Measurements from ENCODE around the gene NOPCHAP1.

NOPCHAP1 gene

DNA sequence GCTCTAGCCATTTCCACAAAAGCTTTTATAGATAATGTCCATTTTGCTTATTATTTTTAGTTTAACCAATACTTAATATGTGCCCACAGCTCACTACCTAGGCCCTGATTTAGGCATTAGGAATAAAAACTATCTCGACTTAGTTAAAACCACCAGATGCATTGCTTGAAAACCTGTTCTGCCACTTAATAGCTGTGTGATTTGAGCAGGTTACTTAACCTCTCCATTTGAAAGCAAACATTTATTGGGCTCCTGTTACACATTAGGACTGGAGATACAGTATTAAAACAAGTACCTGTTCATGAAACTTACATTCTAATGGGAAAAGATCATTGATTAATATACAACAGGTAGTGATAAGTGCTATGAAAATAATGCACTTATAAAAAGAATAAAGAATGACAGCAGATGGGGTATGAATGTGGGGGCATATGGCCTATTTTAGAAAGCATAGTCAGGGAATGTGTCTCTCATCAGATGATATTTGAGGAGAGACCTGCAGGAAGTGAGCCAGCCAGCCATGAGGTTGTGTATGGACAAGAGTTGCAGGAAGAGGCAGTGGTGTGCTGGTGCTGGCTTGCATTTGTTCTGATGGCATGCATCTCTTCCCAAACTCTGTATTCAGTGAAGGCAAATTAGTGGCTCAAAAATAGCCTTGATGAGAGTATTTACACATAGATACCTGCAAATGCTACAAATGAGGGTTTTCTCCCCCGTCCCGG lies 34.3 kb downstream of the NOPCHAP1 start:
- no peak for DNase-seq (ENCODE audit: low read depth in 2 of 2)

DNA sequence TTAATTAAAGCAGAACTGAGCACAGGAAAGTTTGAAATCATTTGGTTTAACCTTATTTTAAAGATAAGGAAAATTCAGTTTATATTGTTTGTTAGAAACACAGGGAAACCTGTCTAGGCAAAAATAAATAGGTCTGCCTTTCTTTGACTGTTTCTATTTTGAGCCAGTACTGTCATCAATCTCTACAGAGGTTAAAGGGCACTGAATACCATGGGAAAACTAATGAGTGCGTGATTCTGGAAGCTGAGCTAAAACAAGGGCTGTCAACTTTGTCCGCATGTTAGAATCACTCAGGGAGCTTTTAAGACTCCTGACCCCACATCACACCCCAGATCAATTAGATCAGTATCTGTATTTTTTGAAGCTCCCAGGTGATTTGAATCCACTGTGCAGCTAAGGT lies 38.8 kb downstream of the NOPCHAP1 start:
- no peak for DNase-seq (ENCODE audit: low read depth in 2 of 2)

DNA sequence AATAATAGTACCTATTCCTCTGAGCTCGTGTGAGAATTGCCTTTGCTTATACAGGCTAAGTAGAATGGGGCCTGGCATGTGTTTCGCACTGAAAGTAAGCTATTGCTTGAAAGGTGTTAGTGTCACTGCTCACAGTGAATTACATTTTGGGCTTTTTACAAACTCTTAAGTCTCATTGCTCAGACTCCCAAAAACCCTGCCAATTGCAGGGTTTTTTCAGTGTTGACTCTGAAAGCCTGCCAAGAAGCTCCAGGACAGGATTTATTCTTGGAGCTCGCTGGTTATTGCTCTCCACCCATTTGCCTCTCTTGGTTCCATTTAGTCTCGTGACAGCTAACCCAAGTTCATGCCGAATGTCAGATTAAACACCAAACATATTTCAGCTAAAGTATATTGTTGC lies 39.8 kb downstream of the NOPCHAP1 start:
- DNase-seq (ENCODE audit: low read depth in 2 of 2): no peak

DNA sequence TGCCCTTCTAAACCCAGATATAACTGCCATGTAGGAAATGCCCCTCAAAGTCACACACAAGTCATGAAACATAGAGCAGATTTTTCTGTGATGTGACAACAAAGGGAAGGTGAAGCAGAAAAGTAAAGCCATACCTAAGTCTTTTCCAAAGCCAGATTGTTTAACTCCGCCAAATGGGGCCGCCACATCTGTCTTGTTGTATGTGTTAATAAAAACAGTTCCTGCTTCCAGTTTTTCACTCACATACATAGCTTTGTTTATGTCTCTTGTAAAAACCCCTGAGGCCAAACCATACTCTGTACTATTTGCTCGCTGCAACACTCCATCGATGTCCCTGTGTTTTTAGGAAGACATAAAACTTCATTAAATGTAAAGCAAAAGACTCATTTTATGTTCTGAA lies 40.3 kb downstream of the NOPCHAP1 start:
- no peak for DNase-seq (ENCODE audit: low read depth in 2 of 2)

DNA sequence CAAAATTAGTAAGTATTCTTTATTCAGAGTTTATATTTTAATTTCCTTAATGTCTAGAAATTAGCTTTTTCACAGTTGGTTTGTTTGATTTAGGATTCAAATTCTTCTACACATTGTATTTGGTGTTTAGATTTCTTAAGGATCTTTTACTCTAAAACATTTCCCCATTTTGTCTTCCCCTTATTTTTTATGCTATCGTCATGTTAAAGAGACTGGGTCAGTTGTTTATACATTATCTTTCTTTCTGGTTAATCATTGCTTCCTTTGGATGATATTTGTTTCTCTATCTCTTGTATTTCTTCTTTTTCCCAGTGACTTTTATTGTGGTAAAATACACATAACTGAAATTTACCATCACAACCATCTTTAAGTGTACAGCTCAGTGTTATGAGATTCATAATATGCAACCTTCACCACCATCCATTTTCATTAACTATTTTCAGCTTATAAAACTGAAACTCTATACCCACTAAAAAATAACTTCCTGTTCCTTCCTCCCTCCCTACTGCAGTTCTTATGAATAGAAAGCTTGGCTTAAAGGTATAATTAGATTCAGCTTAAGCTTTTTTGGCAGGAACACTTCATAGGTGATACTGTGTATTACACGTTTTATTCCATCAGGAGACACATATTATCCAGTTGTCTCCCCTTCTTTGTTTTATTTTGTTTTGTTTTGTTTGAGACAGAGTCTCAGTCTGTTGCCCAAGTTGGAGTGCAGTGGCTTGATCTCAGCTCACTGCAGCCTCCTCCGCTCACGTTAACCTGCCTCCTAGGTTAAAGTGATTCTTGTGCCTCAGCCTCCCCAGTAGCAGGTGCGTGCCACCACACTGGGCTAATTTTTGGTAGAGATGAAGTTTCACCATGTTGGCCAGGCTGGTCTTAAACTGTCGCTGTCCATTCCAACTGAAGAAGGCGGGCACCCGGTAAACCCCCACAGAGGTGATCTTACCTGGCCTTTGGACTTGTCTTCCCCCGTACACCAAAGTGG lies 45.0 kb downstream of the NOPCHAP1 start:
- no peak for DNase-seq (ENCODE audit: low read depth in 2 of 2)

DNA sequence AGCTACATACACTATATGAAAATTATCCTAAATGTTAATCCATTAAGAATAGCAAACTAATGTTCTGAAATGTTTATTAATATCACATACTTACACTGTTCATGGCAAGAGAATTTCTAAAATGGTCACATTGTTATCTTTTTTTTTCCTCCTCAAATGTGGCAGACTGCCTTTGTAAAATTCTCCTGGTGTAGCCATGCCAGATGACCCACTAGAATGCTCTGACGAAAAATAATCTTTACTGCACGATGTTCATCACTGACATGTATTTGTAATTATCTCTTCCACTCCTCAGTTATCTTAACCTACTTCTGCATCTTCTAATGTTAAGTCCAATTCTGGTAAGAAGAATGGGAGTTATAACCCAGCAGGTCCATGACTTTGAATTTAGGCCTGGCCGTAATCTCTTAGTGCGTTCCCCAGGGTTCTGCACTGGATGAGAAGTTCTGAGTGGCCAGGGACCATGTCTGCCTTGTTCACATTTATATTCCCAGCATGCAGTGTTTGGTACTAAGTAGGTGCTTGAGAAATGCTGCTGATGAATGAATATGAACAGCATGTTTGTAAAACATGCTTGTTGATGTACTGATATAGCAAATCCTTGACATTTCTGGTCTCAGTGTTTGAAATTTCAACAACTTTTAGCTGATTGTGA lies 46.7 kb downstream of the NOPCHAP1 start:
- DNase-seq (ENCODE audit: low read depth in 2 of 2): no peak

DNA sequence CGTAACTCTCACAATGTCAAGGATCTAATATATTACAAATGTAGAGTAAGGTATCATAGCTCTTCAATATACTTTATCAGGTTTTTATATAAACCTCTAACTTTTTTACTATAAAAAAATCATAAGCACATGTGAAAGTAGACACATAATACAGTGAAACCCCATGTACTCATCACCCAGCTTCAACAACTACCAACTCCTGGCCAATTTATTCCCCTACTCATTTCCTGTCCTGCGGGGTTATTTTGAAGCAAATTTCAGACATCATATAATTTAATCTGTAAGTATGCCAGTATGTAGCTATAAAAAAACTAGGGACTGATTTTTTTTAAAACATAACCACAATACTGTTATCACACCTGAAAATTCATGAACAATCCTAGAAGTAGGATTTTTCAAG lies 47.7 kb downstream of the NOPCHAP1 start:
- no peak for DNase-seq (ENCODE audit: low read depth in 2 of 2)
